SU-DHL-6 (cell line): ENCODE measurements around the gene GREB1L.

Experiments used
- H2AFZ ChIP-seq: fragments of 200-600 bp; sonication (generic); 2 replicates; pipeline ENCODE4 v1.6.1; 2014; ENCODE audit warnings: low read depth, mild to moderate bottlenecking, moderate library complexity, mixed read lengths, antibody characterized with exemption, low read length; ENCODE audit not compliant: severe bottlenecking
- H3F3A ChIP-seq: fragments of 200-600 bp; shearing (Covaris generic); 2 replicates; pipeline ENCODE4 v1.6.0; 2016; ENCODE audit warnings: antibody characterized with exemption, mild to moderate bottlenecking; ENCODE audit not compliant: insufficient read depth
- H3K27ac ChIP-seq: fragments of 200-600 bp; sonication (generic); 2 replicates; pipeline ENCODE4 v1.5.1; 2016; ENCODE audit warnings: low read depth, mild to moderate bottlenecking, low read length, moderate library complexity, mixed read lengths
- H3K27me3 ChIP-seq: fragments of 200-600 bp; sonication (generic), shearing (Covaris generic); 2 replicates; pipeline ENCODE4 v1.6.0; 2014; ENCODE audit warnings: mild to moderate bottlenecking, low read length
- H3K36me3 ChIP-seq: fragments of 200-600 bp; sonication (generic); 2 replicates; pipeline ENCODE4 v1.6.1; 2014; ENCODE audit warnings: mild to moderate bottlenecking, low read length, mixed read lengths
- H3K4me2 ChIP-seq: fragments of 300-600, 200-600 bp; shearing (Covaris generic), sonication (generic); 2 replicates; pipeline ENCODE4 v1.6.0; 2014; ENCODE audit warnings: low read length, low read depth, mild to moderate bottlenecking; ENCODE audit not compliant: poor library complexity, severe bottlenecking
- H3K4me3 ChIP-seq: fragments of 200-600 bp; sonication (generic); 2 replicates; pipeline ENCODE4 v1.5.1; 2014; ENCODE audit warnings: antibody characterized with exemption, low read length, mild to moderate bottlenecking, mixed read lengths; ENCODE audit not compliant: insufficient read depth, poor library complexity, severe bottlenecking
- H3K79me2 ChIP-seq: fragments of 200-600 bp; sonication (generic); 2 replicates; pipeline ENCODE4 v1.6.1; 2014; ENCODE audit warnings: mild to moderate bottlenecking, low read length, moderate library complexity; ENCODE audit not compliant: insufficient read depth
- H3K9ac ChIP-seq: fragments of 200-600 bp; sonication (generic); 2 replicates; pipeline ENCODE4 v1.7.0; 2014; ENCODE audit warnings: mild to moderate bottlenecking, low read length
- H3K9me2 ChIP-seq: fragments of 200-600 bp; sonication (generic); replicated peaks from 2 replicates; pipeline ENCODE4 v1.6.1; 2014; ENCODE audit warnings: low read length; ENCODE audit not compliant: insufficient read depth
- H3K9me3 ChIP-seq: fragments of 200-600 bp; sonication (generic); 2 replicates; pipeline ENCODE4 v1.6.1; 2014; ENCODE audit warnings: low read length, mixed read lengths; ENCODE audit not compliant: insufficient read depth
- H4K20me1 ChIP-seq: fragments of 200-600 bp; sonication (generic); 2 replicates; pipeline ENCODE4 v1.6.1; 2014; ENCODE audit warnings: low read depth, mild to moderate bottlenecking, antibody characterized with exemption, low read length, moderate library complexity, mixed read lengths
- CTCF ChIP-seq: fragments of 200-600 bp; sonication (generic); IDR thresholded peaks from one replicate; pipeline ENCODE4 v1.5.1; 2017; ENCODE audit warnings: antibody characterized with exemption, mild to moderate bottlenecking, low read length, moderate library complexity; ENCODE audit not compliant: insufficient read depth, poor library complexity, severe bottlenecking
- EZH2phosphoT487 ChIP-seq: fragments of 200-600 bp; sonication (generic), shearing (Covaris generic); conservative IDR thresholded peaks from 2 replicates; pipeline ENCODE4 v1.6.1; 2018; ENCODE audit warnings: mild to moderate bottlenecking, antibody characterized with exemption, low read length, moderate library complexity, mixed read lengths

GREB1L gene

GRCh38 chr18:21265971-21266673 is 24.1 kb downstream of the GREB1L start:
- no peaks in the 10 kb centered on the region for H3K9me2 ChIP-seq
- H3K27ac ChIP-seq: no peak overlapping the region
- no peak overlapping the region for H3K4me3 ChIP-seq
- H3K9me3 ChIP-seq: no peaks in the 10 kb centered on the region
- no peak overlapping the region for H2AFZ ChIP-seq
- TF ChIP-seq EZH2phosphoT487: no peak
- H4K20me1 ChIP-seq: no peaks in the 10 kb centered on the region
- H3F3A ChIP-seq: no peaks in the 10 kb centered on the region
- no peaks in the 10 kb centered on the region for H3K79me2 ChIP-seq
- H3K27me3 ChIP-seq: no peaks in the 10 kb centered on the region
- no peak overlapping the region for H3K9ac ChIP-seq
- H3K4me2 ChIP-seq: no peak overlapping the region
- H3K36me3 ChIP-seq: no peaks in the 10 kb centered on the region

GRCh38 chr18:21267400-21267799 is 25.4 kb downstream of the GREB1L start:
- no peaks in the 10 kb centered on the region for H3K79me2 ChIP-seq
- no peak overlapping the region for H3K27ac ChIP-seq
- H2AFZ ChIP-seq: no peak overlapping the region
- TF ChIP-seq EZH2phosphoT487: no peak
- TF ChIP-seq CTCF: no peak
- H4K20me1 ChIP-seq: no peaks in the 10 kb centered on the region
- no peaks in the 10 kb centered on the region for H3F3A ChIP-seq
- H3K4me3 ChIP-seq: no peak overlapping the region
- no peaks in the 10 kb centered on the region for H3K9me2 ChIP-seq
- no peak overlapping the region for H3K9ac ChIP-seq
- H3K9me3 ChIP-seq: no peaks in the 10 kb centered on the region
- H3K4me2 ChIP-seq: no peak overlapping the region
- H3K27me3 ChIP-seq: no peaks in the 10 kb centered on the region
- no peaks in the 10 kb centered on the region for H3K36me3 ChIP-seq

- no peak for TF ChIP-seq CTCF
- TF ChIP-seq EZH2phosphoT487: no peak
- Histone ChIP-seq H3K27me3 (no peaks in the 10 kb centered on the region), H3K79me2 (no peaks in the 10 kb centered on the region), H3K27ac (no peak overlapping the region), H3K4me3 (no peak overlapping the region), H3K9me3 (no peaks in the 10 kb centered on the region), H4K20me1 (no peaks in the 10 kb centered on the region), H3K9ac (no peak overlapping the region), H3K4me2 (no peak overlapping the region), H2AFZ (no peak overlapping the region), H3K9me2 (no peaks in the 10 kb centered on the region), H3F3A (no peaks in the 10 kb centered on the region), H3K36me3 (no peaks in the 10 kb centered on the region)
Measured at GRCh38 chr18:21269349-21269748, 27.3 kb downstream of the GREB1L start.

GRCh38 chr18:21270453-21270852 is 28.4 kb downstream of the GREB1L start:
- H4K20me1 ChIP-seq: no peaks in the 10 kb centered on the region
- no peak overlapping the region for H3K9ac ChIP-seq
- H3F3A ChIP-seq: no peaks in the 10 kb centered on the region
- H3K36me3 ChIP-seq: no peaks in the 10 kb centered on the region
- TF ChIP-seq CTCF (no peak), EZH2phosphoT487 (no peak)
- no peaks in the 10 kb centered on the region for H3K9me3 ChIP-seq
- H3K9me2 ChIP-seq: no peaks in the 10 kb centered on the region
- no peaks in the 10 kb centered on the region for H3K79me2 ChIP-seq
- H3K4me2 ChIP-seq: no peak overlapping the region
- H3K27ac ChIP-seq: no peak overlapping the region
- no peak overlapping the region for H3K4me3 ChIP-seq
- no peaks in the 10 kb centered on the region for H3K27me3 ChIP-seq
- no peak overlapping the region for H2AFZ ChIP-seq
